Measurements from ENCODE around the gene PGAM2. TPM values are rescaled to one million over a fixed set of nuclear protein-coding genes. Genes with fewer than 3 reads are reported as not detected.
"Not testable (repeated sequence)": the region's sequence is repeated elsewhere in the genome, so short reads cannot be mapped to it uniquely, and the experiment has no call there.

The PGAM2 gene
- total and polyA plus RNA-seq, 7 experiments from 2014 or later = 0.73 to 3.1 (median 1.8) TPM; not detected in 2

GRCh38 chr7:44019825-44020224 is 45.5 kb downstream of the PGAM2 start:
- H3K9me3 ChIP-seq (ENCODE audit: control insufficient read depth in 2 of 3, low read length in 3 of 3); H3K27me3 ChIP-seq (ENCODE audit: control insufficient read depth in 2 of 2, insufficient read depth in 2 of 2, low read length in 2 of 2); H3K36me3 Mint-ChIP-seq; H3K36me3 ChIP-seq (ENCODE audit: control insufficient read depth in 2 of 3, insufficient read depth in 3 of 3, low read length in 3 of 3); H3K9me3 Mint-ChIP-seq; H3K4me1 ChIP-seq (ENCODE audit: control insufficient read depth in 2 of 2, insufficient read depth in 2 of 2, low read length in 2 of 2); H3K4me3 ChIP-seq (ENCODE audit: low read length); H3K27me3 Mint-ChIP-seq; ATAC-seq; DNase-seq: not testable (repeated sequence)
- POLR2A ChIA-PET = interaction anchor here (0.6 to 1.4 kb wide), 3 partner anchors 24 to 180 kb away, joined by 3 to 11 read pairs (median 3); partner anchors contain the start of gene DBNL
- intact Hi-C loops (cut with micrococcal nuclease) = loop anchor here (1.0 to 5.0 kb wide), 11 partner anchors 19 to 1108 kb away; partner anchors contain the start of genes DBNL (in 2 of the 2), YKT6 (in 2 of the 2), C7orf25 (in 1 of the 2) and DDX56 (in 1 of the 2)
- H3K4me3 Mint-ChIP-seq = peak overlapping the region in 1 of 10 donors; percentile 54
- peaks cover 5 to 25% (median 15%) of the 10 kb centered on the region in 7 donors for H3K4me1 Mint-ChIP-seq
- H3K27ac ChIP-seq (ENCODE audit: low read depth, low read length) = peak overlapping the region; percentile 85
- CTCF ChIA-PET = interaction anchor here (0.7 to 1.8 kb wide), 4 partner anchors 23 to 546 kb away, joined by 3 to 5 read pairs (median 4); no protein-coding TSS in a partner anchor
- peak overlapping the region in 2 of 9 donors; percentile 80 to 92 for H3K27ac Mint-ChIP-seq

DNA sequence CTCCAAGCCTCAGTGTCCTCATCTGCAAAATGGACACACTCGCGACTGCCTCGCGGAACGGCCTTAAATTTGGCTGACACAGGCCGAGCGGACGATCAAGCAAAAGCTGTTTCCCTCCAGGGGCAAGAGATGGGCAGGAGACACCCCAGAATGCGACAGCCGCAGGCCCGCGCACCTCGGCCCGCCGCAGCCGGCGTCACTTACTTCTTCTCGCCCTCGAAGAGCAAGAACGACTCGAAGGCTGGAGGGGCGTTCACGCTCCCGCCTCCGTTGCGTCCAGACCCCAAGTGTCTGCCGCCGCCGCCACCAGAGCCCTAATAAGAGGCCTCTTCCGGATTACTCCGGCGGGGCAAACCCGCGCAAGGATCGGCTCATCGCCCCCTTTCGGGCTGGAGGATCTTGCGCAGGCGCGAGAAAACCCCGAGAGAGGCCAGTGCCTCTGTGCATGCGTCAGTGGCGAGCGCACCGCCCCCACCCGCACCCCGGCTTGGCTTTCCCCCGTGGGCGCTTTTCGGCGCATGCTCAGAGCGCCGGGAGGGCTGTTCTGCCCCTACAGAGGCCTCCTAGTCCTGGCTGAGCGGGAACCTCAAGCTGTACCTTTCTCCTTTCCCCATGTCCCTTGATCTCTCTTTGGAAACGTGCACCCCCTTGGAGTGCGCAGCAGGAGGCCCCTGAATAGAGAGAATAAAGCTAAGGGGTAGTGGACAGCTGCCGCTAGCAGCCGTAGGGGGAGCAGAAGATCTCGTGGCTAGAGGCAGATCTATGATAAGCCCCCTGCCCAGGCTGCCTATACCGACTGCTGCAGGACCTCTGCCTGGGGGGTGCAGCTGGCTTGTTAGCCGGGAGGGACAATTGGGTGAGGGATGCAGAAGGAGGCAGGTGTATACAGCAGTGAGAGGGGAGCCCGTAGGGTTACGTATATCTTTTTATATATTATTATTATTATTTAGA is 46.2 kb downstream of the PGAM2 start:
- peak; percentile 98 to 99 (median 98) for DNase-seq
- not testable (repeated sequence) for H3K4me1 ChIP-seq (ENCODE audit: control insufficient read depth in 2 of 2, insufficient read depth in 2 of 2, low read length in 2 of 2); H3K36me3 Mint-ChIP-seq; H3K9me3 Mint-ChIP-seq; H3K9me3 ChIP-seq (ENCODE audit: control insufficient read depth in 2 of 3, low read length in 3 of 3); H3K36me3 ChIP-seq (ENCODE audit: control insufficient read depth in 2 of 3, insufficient read depth in 3 of 3, low read length in 3 of 3); H3K27me3 Mint-ChIP-seq; H3K27me3 ChIP-seq (ENCODE audit: control insufficient read depth in 2 of 2, insufficient read depth in 2 of 2, low read length in 2 of 2)
- ChIA-PET POLR2A (interaction anchor here (0.6 to 1.4 kb wide), 3 partner anchors 25 to 181 kb away, joined by 3 to 11 read pairs (median 3); partner anchors contain the start of gene DBNL), CTCF (interaction anchor here (0.8 to 1.8 kb wide), 5 partner anchors 24 to 546 kb away, joined by 3 to 5 read pairs (median 4); partner anchors contain the start of gene YKT6)
- intact Hi-C loops (cut with micrococcal nuclease) = loop anchor here (1.0 to 5.0 kb wide), 10 partner anchors 25 to 1107 kb away; partner anchors contain the start of genes DBNL (in 2 of the 2), YKT6 (in 2 of the 2), C7orf25 (in 1 of the 2) and DDX56 (in 1 of the 2)
- peak; percentile 99 for ATAC-seq
- Mint-ChIP-seq H3K27ac (peak overlapping the region; percentile 80 to 93 (median 89)), H3K4me3 (peak overlapping the region; percentile 87 to 94 (median 89)), H3K4me1 (peaks cover 5 to 25% (median 15%) of the 10 kb centered on the region in 7 donors)
- peak overlapping the region; percentile 85 for H3K27ac ChIP-seq (ENCODE audit: low read depth, low read length)
- peak overlapping the region; percentile 79 for H3K4me3 ChIP-seq (ENCODE audit: low read length)

DNA sequence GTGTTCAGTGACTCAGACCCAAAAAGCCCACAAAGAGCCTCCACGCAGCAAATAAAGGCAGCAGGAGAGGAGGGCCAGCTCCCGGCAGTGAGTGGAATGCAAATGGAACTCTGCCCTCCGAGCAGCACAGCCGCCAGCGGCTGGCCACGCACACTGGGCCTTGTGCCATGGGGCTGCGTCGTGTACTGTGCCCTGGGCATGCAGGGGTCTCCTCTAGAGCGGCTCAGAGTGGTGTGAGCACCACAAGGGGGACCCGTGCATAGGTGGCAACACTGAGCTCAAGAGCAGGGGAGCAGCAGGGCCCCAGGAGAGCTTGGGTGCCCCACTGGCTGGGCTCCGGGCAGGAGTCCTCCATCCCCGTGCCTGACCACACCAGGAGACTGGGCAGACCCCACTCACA is 50.3 kb downstream of the PGAM2 start:
- H3K9me3 ChIP-seq (ENCODE audit: control insufficient read depth in 2 of 3, low read length in 3 of 3); H3K9me3 Mint-ChIP-seq; ATAC-seq; H3K27me3 ChIP-seq (ENCODE audit: control insufficient read depth in 2 of 2, insufficient read depth in 2 of 2, low read length in 2 of 2); H3K4me1 ChIP-seq (ENCODE audit: control insufficient read depth in 2 of 2, insufficient read depth in 2 of 2, low read length in 2 of 2); DNase-seq; POLR2A ChIA-PET; H3K27me3 Mint-ChIP-seq; H3K4me3 ChIP-seq (ENCODE audit: low read length); H3K36me3 Mint-ChIP-seq; CTCF ChIA-PET; H3K27ac Mint-ChIP-seq; H3K27ac ChIP-seq (ENCODE audit: low read depth, low read length); H3K36me3 ChIP-seq (ENCODE audit: control insufficient read depth in 2 of 3, insufficient read depth in 3 of 3, low read length in 3 of 3); H3K4me3 Mint-ChIP-seq: not testable (repeated sequence)
- peaks cover 0 to 17% (median 8%) of the 10 kb centered on the region in 7 donors for H3K4me1 Mint-ChIP-seq
- intact Hi-C loops (cut with micrococcal nuclease) = loop anchor here in 1 of 2 donors (5.0 kb wide), 2 partner anchors 557 to 1103 kb away; partner anchors contain the start of genes C7orf25 and DDX56

Small RNA genes lying within 50 kb of the gene (microRNA-seq; reads per million reads assigned to microRNA genes)
- gene MIR6837 (ENCODE audit: borderline microRNAs expressed) (not detected), gene MIR6838 (ENCODE audit: borderline microRNAs expressed) (2.1 reads per million)

Other genes with a start within 250 kb of the PGAM2 start
- 10 to 100 TPM; 44.2 to 76.6 (median 62.3) TPM for gene MRPS24, start 196.1 kb downstream of the PGAM2 start, total RNA-seq
- gene MRPS24, start 196.1 kb downstream of the PGAM2 start, polyA plus RNA-seq = 100 to 1,000 TPM; 169 to 187 TPM
- gene URGCP, start 159.0 kb downstream of the PGAM2 start, total RNA-seq = 10 to 100 TPM; 20.0 to 33.7 (median 26.8) TPM
- 10 to 100 TPM; 22.0 to 40.6 TPM for gene URGCP, start 159.0 kb downstream of the PGAM2 start, polyA plus RNA-seq
- gene UBE2D4, start 139.1 kb downstream of the PGAM2 start, total RNA-seq = 10 to 100 TPM in 2 of 5 experiments, 1 to 10 TPM in 3; 6.3 to 13.9 (median 9.6) TPM
- 10 to 100 TPM; 13.4 to 15.9 TPM for gene UBE2D4, start 139.1 kb downstream of the PGAM2 start, polyA plus RNA-seq
- gene SPDYE1, start 67.7 kb downstream of the PGAM2 start, total RNA-seq = under 1 TPM in 2 of 5 experiments, not detected in 3; 0.19 to 0.30 TPM
- under 1 TPM; 0.07 to 0.21 TPM for gene SPDYE1, start 67.7 kb downstream of the PGAM2 start, polyA plus RNA-seq
- 100 to 1,000 TPM; 112 to 182 (median 164) TPM for gene DBNL, start 20.9 kb downstream of the PGAM2 start, total RNA-seq
- gene DBNL, start 20.9 kb downstream of the PGAM2 start, polyA plus RNA-seq = 100 to 1,000 TPM; 171 to 217 TPM
- gene POLM, start 17.0 kb upstream of the PGAM2 start, total RNA-seq = 10 to 100 TPM; 33.9 to 77.1 (median 48.9) TPM
- gene POLM, start 17.0 kb upstream of the PGAM2 start, polyA plus RNA-seq = 10 to 100 TPM; 18.2 to 20.4 TPM
- 10 to 100 TPM in 4 of 5 experiments, 1 to 10 TPM in 1; 7.7 to 33.1 (median 27.5) TPM for gene AEBP1, start 38.8 kb upstream of the PGAM2 start, total RNA-seq
- 10 to 100 TPM in 1 of 2 donors, 1 to 10 TPM in 1; 3.0 to 13.5 TPM for gene AEBP1, start 38.8 kb upstream of the PGAM2 start, polyA plus RNA-seq
- 100 to 1,000 TPM in 1 of 5 experiments, 10 to 100 TPM in 4; 55.1 to 118 (median 69.2) TPM for gene POLD2, start 58.0 kb upstream of the PGAM2 start, total RNA-seq
- gene POLD2, start 58.0 kb upstream of the PGAM2 start, polyA plus RNA-seq = 10 to 100 TPM; 78.1 to 94.8 TPM
- gene MYL7, start 75.8 kb upstream of the PGAM2 start, total RNA-seq = not detected
- gene MYL7, start 75.8 kb upstream of the PGAM2 start, polyA plus RNA-seq = not detected
- under 1 TPM; 0.29 to 0.88 (median 0.51) TPM for gene GCK, start 123.9 kb upstream of the PGAM2 start, total RNA-seq
- gene GCK, start 123.9 kb upstream of the PGAM2 start, polyA plus RNA-seq = 1 to 10 TPM; 1.7 to 2.0 TPM
- 10 to 100 TPM; 58.1 to 80.9 (median 62.3) TPM for gene YKT6, start 135.4 kb upstream of the PGAM2 start, total RNA-seq
- 10 to 100 TPM; 32.6 to 38.8 TPM for gene YKT6, start 135.4 kb upstream of the PGAM2 start, polyA plus RNA-seq